ENCODE results near the gene SOX5.

DNA sequence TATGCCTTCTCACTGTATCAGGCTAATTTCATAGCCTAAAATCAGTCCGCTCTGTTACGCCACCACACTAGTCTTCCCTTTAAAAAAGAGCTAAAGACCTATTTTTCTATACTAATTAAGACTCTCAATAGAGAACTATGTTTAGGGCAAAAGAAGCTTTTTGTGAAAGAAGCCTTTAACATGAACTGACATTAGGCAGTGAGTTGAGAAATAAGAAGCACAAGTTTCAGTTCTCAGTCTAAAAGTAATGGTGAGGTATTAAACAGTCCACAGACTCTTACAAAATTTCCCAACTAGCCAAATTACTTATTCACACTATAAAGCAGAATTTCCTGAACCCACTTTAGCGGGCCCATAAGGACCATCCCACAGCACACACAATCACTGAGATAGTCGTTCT, 93.7 kb downstream of the SOX5 start:
- TF ChIP-seq, protein P1, sequence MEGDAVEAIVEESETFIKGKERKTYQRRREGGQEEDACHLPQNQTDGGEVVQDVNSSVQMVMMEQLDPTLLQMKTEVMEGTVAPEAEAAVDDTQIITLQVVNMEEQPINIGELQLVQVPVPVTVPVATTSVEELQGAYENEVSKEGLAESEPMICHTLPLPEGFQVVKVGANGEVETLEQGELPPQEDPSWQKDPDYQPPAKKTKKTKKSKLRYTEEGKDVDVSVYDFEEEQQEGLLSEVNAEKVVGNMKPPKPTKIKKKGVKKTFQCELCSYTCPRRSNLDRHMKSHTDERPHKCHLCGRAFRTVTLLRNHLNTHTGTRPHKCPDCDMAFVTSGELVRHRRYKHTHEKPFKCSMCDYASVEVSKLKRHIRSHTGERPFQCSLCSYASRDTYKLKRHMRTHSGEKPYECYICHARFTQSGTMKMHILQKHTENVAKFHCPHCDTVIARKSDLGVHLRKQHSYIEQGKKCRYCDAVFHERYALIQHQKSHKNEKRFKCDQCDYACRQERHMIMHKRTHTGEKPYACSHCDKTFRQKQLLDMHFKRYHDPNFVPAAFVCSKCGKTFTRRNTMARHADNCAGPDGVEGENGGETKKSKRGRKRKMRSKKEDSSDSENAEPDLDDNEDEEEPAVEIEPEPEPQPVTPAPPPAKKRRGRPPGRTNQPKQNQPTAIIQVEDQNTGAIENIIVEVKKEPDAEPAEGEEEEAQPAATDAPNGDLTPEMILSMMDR (IDR thresholded peaks at IDR 0.05) = no peak
- no peak for TF ChIP-seq POLR2A (IDR thresholded peaks at IDR 0.05)

Measured in right lobe of liver (tissue), 4 donors.